Activated CD8-positive, alpha-beta memory T cell treated with anti-CD3 and anti-CD28 coated beads for 4 hours (primary cell): ENCODE data around the gene HOXD4.

Experiments used
- DNase-seq, 2 donors: peaks; one replicate each; pipeline ENCODE4 v3.0.0-alpha.2; 2020; ENCODE audit warnings: low read depth in 2 of 2

HOXD4 gene

GRCh38 chr2:176114120-176114929 lies 37.0 kb upstream of the HOXD4 start:
- no peak for DNase-seq

- DNase-seq = no peak
These were observed 36.3 kb upstream of the HOXD4 start for GRCh38 chr2:176114930-176115625.

- no peak for DNase-seq
These were observed 35.2 kb upstream of the HOXD4 start, which contains the start of gene HOXD10 for GRCh38 chr2:176115883-176116813. TSS of gene HOXD10 (plus strand) at chr2:176116778. CDS start at chr2:176116834, 56 bp downstream.

GRCh38 chr2:176117162-176117822 lies 34.1 kb upstream of the HOXD4 start:
- no peak for DNase-seq

GRCh38 chr2:176117823-176118371 lies 33.5 kb upstream of the HOXD4 start:
- DNase-seq = no peak

- DNase-seq = no peak
These were observed 32.6 kb upstream of the HOXD4 start for GRCh38 chr2:176118601-176119339.

- no peak for DNase-seq
These were observed 30.8 kb upstream of the HOXD4 start for GRCh38 chr2:176120364-176121189.

GRCh38 chr2:176121190-176122051 lies 29.9 kb upstream of the HOXD4 start:
- DNase-seq = no peak

- no peak for DNase-seq
These were observed 29.2 kb upstream of the HOXD4 start for GRCh38 chr2:176122052-176122682.

GRCh38 chr2:176122683-176123410 lies 28.5 kb upstream of the HOXD4 start, which contains the start of gene HOXD9:
TSS of gene HOXD9 (plus strand) at chr2:176122719. CDS start at chr2:176122769, 50 bp downstream.
- no peak for DNase-seq

- no peak for DNase-seq
These were observed 27.8 kb upstream of the HOXD4 start for GRCh38 chr2:176123411-176124109.

- DNase-seq = no peak
These were observed 27.0 kb upstream of the HOXD4 start for GRCh38 chr2:176124110-176124946.

GRCh38 chr2:176124947-176125771 lies 26.2 kb upstream of the HOXD4 start:
- no peak for DNase-seq

GRCh38 chr2:176125772-176126054 lies 25.6 kb upstream of the HOXD4 start:
- no peak for DNase-seq
